Upper lobe of left lung (tissue), 6 donors: ENCODE results near the gene HASPIN. TPM values are rescaled to one million over a fixed set of nuclear protein-coding genes. Genes with fewer than 3 reads are reported as not detected.

ENCODE experiments used
- ATAC-seq, 2 donors: fragments of 200-7000 bp; cut with Tn5 transposase; one replicate each; pipeline ENCODE4 v1.9.1; 2022; ENCODE audit warnings: mild to moderate bottlenecking in 2 of 2, moderate library complexity in 2 of 2; ENCODE audit not compliant: low FRiP score in 2 of 2
- DNase-seq, 2 donors: peaks; one replicate each; pipeline ENCODE4 v3.0.0-alpha.2; 2019 to 2020
- H3K27ac ChIP-seq, 4 donors: fragments of 200-600 bp; sonication (generic); one replicate each; pipeline ENCODE4 v1.5.1; 2016 to 2019
- H3K27me3 ChIP-seq, 4 donors: fragments of 200-600 bp; sonication (generic); one replicate each; pipeline ENCODE4 v1.5.1; 2017 to 2019
- H3K36me3 ChIP-seq, 4 donors: fragments of 200-600 bp; sonication (generic); one replicate each; pipeline ENCODE4 v1.5.1; 2016 to 2019
- H3K4me1 ChIP-seq, 4 donors: fragments of 200-600 bp; sonication (generic); one replicate each; pipeline ENCODE4 v1.5.1; 2018 to 2019
- H3K4me3 ChIP-seq, 4 donors: fragments of 200-600 bp; sonication (generic); one replicate each; pipeline ENCODE4 v1.5.1; 2017 to 2019; ENCODE audit warnings: mild to moderate bottlenecking in 2 of 4, moderate library complexity in 1 of 4
- H3K9me3 ChIP-seq, 4 donors: fragments of 200-600 bp; sonication (generic); one replicate each; pipeline ENCODE4 v1.5.1; 2018 to 2019
- EP300 ChIP-seq, 4 donors: sonication (generic); formaldehyde crosslinking; IDR thresholded peaks; one replicate each; pipeline ENCODE4 v1.5.1; 2017; ENCODE audit warnings: antibody characterized with exemption in 4 of 4, control low read depth in 2 of 4
- POLR2A ChIP-seq, 4 donors: fragments of 450-650 bp; IDR thresholded peaks; one replicate each; pipeline ENCODE4 v1.5.1; 2016 to 2017; ENCODE audit warnings: antibody characterized with exemption in 4 of 4, mild to moderate bottlenecking in 2 of 4
- POLR2AphosphoS5 ChIP-seq, 2 donors: sonication (generic); formaldehyde crosslinking; IDR thresholded peaks; one replicate each; pipeline ENCODE4 v1.5.1; 2017; ENCODE audit warnings: antibody characterized with exemption in 2 of 2
- WGBS, 2 donors: methylation state at CpG; one replicate each; pipeline ENCODE4 v1.1.5; 2017 to 2018; 5-methylcytosine and 5-hydroxymethylcytosine counted together
- total RNA-seq, 6 donors: library from RNA; depleted of rRNA in 4 of 6; stranded (reverse); fragments of >200 nt in 4 of 6; gene quantifications; one replicate each; pipeline versions ENCODE4 v1.1.0 to v1.2.1, GENCODE V29; 2016 to 2021
- TF ChIP-seq, protein P1 (sequence below), 6 experiments: fragments of 450-650 bp in 4 of 6; fragments of 200-600 bp in 2 of 6; sonication (generic) in 2 of 6; IDR thresholded peaks; one replicate each; pipeline ENCODE4 v1.5.1; 2016 to 2019; ENCODE audit warnings: antibody characterized with exemption in 6 of 6
- donor health status: DM: no; HTN: no; CAD: no; lungs with moderate emphysema.
- donor health status: DM: no; HTN: yes; CAD: no; lungs with severe emphysema.

HASPIN gene
- total RNA-seq, 6 donors from 2014 or later, result 0.49 to 1.7 (median 0.81) TPM; not detected in 2

DNA sequence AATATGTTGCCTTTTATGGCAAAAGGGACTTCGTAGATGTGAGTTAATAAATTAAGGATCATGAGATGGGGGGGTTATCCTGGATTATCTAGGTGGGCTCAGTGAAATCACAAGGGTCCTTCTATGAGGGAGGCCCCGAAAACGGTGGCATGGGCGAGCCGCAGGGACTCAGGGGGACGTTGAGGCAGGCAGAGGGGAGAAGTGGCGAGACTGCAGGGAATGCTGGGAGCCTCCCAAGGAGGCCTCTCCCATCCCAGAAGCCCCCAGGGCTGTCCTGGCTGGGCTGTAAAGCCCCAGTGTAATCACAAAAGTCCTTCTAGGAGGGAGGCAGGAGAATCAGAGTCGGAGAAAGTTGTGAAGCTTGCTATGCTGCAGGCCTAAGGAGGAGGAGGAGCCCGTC, 42.3 kb downstream of the HASPIN start:
- H3K36me3 ChIP-seq, result no peaks in the 10 kb centered on the region
- H3K4me1 ChIP-seq, result no peaks in the 10 kb centered on the region
- no peaks in the 10 kb centered on the region for H3K9me3 ChIP-seq
- no peak for TF ChIP-seq POLR2AphosphoS5 (IDR thresholded peaks at IDR 0.05)
- TF ChIP-seq EP300 (IDR thresholded peaks at IDR 0.05), result no peak
- no peak for TF ChIP-seq POLR2A (IDR thresholded peaks at IDR 0.05)
- TF ChIP-seq, protein P1, sequence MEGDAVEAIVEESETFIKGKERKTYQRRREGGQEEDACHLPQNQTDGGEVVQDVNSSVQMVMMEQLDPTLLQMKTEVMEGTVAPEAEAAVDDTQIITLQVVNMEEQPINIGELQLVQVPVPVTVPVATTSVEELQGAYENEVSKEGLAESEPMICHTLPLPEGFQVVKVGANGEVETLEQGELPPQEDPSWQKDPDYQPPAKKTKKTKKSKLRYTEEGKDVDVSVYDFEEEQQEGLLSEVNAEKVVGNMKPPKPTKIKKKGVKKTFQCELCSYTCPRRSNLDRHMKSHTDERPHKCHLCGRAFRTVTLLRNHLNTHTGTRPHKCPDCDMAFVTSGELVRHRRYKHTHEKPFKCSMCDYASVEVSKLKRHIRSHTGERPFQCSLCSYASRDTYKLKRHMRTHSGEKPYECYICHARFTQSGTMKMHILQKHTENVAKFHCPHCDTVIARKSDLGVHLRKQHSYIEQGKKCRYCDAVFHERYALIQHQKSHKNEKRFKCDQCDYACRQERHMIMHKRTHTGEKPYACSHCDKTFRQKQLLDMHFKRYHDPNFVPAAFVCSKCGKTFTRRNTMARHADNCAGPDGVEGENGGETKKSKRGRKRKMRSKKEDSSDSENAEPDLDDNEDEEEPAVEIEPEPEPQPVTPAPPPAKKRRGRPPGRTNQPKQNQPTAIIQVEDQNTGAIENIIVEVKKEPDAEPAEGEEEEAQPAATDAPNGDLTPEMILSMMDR (IDR thresholded peaks at IDR 0.05), result no peak
- H3K4me3 ChIP-seq, result no peak overlapping the region
- no peaks in the 10 kb centered on the region for H3K27me3 ChIP-seq
- DNase-seq, result no peak
- 87 to 93% methylated on average over 9 of the region's 9 CpGs for WGBS, 2 donors
- H3K27ac ChIP-seq, result peak overlapping the region in 3 of 4 donors; percentile 17 to 63 (median 24)
- no peak for ATAC-seq

DNA sequence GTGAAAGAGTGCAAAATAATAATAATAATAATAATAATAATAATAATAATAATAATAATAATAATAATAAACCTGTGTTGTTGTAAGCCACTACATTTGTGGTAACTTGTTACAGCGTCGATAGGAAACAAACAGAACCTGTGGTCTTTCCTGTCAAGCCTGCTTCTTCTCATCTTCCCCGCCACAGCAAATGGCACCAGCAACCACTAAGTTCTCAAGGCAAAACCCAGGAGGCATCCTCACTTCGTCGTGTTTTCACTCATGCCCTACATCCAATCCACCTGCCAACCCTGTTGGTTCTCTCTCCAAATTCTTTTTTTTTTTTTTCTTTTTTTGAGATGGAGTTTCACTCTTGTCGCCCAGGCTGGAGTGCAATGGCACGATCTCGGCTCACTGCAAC, 43.1 kb downstream of the HASPIN start:
- H3K4me3 ChIP-seq, result no peak overlapping the region
- ATAC-seq (no peak), DNase-seq (no peak)
- no peaks in the 10 kb centered on the region for H3K9me3 ChIP-seq
- no peak overlapping the region for H3K27ac ChIP-seq
- TF ChIP-seq, protein P1 (IDR thresholded peaks at IDR 0.05), result no peak
- TF ChIP-seq POLR2AphosphoS5 (IDR thresholded peaks at IDR 0.05), result no peak
- no peak for TF ChIP-seq POLR2A (IDR thresholded peaks at IDR 0.05)
- TF ChIP-seq EP300 (IDR thresholded peaks at IDR 0.05), result no peak
- WGBS, 2 donors, result 80 to 90% methylated on average over 8 of the region's 8 CpGs
- no peaks in the 10 kb centered on the region for H3K27me3 ChIP-seq
- no peaks in the 10 kb centered on the region for H3K4me1 ChIP-seq
- H3K36me3 ChIP-seq, result no peaks in the 10 kb centered on the region

DNA sequence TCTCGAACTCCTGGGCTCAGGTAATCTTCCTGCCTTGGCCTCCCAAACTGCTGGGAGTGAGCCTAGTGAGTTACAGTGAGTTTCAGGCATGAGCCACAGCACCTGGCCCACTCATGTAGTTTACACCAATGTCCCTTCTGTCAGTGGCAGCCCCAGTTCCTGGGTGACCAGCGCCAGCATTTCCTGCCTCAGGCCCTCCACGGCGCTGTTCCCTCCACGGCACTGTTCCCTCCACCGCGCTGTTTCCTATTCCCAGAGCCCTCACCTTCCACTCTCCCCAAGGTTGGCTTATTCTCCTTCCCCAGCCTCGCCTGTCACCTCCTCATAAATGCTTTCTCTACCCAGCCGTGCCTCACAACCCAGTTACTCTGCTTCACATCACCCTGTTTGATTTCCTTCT, 44.6 kb downstream of the HASPIN start:
- Histone ChIP-seq H3K9me3 (no peaks in the 10 kb centered on the region), H3K27ac (no peak overlapping the region), H3K27me3 (no peaks in the 10 kb centered on the region), H3K4me1 (no peaks in the 10 kb centered on the region), H3K4me3 (no peak overlapping the region), H3K36me3 (no peaks in the 10 kb centered on the region)
- ATAC-seq (no peak), DNase-seq (no peak)
- 85 to 89% methylated on average over 9 of the region's 9 CpGs for WGBS, 2 donors
- TF ChIP-seq EP300 (IDR thresholded peaks at IDR 0.05), result no peak
- TF ChIP-seq, protein P1 (IDR thresholded peaks at IDR 0.05), result no peak
- no peak for TF ChIP-seq POLR2AphosphoS5 (IDR thresholded peaks at IDR 0.05)
- TF ChIP-seq POLR2A (IDR thresholded peaks at IDR 0.05), result no peak

DNA sequence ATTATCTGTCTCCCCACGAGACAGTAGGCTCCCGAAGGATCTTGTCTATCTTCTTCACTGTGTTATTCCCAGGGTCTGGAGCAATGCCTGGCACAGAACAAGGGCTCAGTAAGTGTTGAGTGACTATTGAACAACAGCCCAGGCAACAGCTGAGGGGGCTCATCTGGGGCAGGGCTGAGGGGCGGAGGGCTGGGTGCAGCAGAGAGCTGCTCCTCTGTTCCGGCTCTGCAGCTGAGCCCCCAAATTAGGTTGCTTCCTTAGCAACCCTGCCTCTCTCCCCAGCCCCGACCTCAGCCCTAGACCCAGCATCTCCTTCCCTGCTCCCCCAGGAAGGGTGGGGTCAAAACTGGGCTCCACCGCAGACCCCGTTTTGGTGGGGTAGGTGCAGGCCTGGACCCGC, 45.1 kb downstream of the HASPIN start:
- no peaks in the 10 kb centered on the region for H3K27me3 ChIP-seq
- 64 to 73% methylated on average over 5 to 8 of the region's 8 CpGs for WGBS, 2 donors
- H3K4me1 ChIP-seq, result no peaks in the 10 kb centered on the region
- TF ChIP-seq POLR2A (IDR thresholded peaks at IDR 0.05), result no peak
- no peak for TF ChIP-seq POLR2AphosphoS5 (IDR thresholded peaks at IDR 0.05)
- TF ChIP-seq, protein P1 (IDR thresholded peaks at IDR 0.05), result no peak
- TF ChIP-seq EP300 (IDR thresholded peaks at IDR 0.05), result no peak
- H3K27ac ChIP-seq, result no peak overlapping the region
- DNase-seq, result no peak
- ATAC-seq, result peak in 1 of 2 donors; percentile 45
- H3K4me3 ChIP-seq, result no peak overlapping the region
- H3K9me3 ChIP-seq, result no peaks in the 10 kb centered on the region
- no peaks in the 10 kb centered on the region for H3K36me3 ChIP-seq

DNA sequence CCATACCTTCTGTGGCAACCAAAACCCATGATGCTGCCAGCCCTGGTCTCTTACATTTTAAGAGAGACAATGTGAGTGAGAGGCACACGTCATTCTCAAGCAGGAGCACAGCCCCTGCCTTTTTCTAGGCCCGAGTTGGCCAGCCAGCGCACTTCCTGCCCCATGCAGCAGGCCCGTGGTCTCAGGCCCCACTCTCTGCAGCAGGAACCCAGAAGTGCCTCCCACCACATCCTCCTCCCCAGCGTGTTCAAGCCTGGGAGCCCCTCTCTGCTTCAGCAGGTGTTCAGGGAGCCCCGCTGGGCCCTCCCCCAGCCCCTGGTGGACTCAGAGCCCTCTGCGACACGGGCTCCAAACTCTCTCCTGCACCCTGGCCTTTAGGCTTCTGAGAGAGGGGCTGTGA, 46.8 kb downstream of the HASPIN start:
- peak in 1 of 2 donors; percentile 15 for TF ChIP-seq POLR2AphosphoS5 (IDR thresholded peaks at IDR 0.05)
- TF ChIP-seq, protein P1 (IDR thresholded peaks at IDR 0.05), result no peak
- no peaks in the 10 kb centered on the region for H3K36me3 ChIP-seq
- no peak for ATAC-seq
- no peak overlapping the region for H3K27ac ChIP-seq
- H3K4me3 ChIP-seq, result no peak overlapping the region
- 45 to 47% methylated on average over 5 to 7 of the region's 8 CpGs for WGBS, 2 donors
- H3K27me3 ChIP-seq, result no peaks in the 10 kb centered on the region
- no peaks in the 10 kb centered on the region for H3K4me1 ChIP-seq
- H3K9me3 ChIP-seq, result no peaks in the 10 kb centered on the region
- peak in 1 of 2 donors; percentile 48 for DNase-seq
